ENCODE results near the gene JDP2. TPM values are rescaled to one million over a fixed set of nuclear protein-coding genes. Genes with fewer than 3 reads are reported as not detected.
A peak's percentile ranks its signal among the peaks of the same experiment; 100 is the strongest.

Gene JDP2
- total RNA-seq, 1 experiment from 2014 or later: 11.2 TPM

DNA sequence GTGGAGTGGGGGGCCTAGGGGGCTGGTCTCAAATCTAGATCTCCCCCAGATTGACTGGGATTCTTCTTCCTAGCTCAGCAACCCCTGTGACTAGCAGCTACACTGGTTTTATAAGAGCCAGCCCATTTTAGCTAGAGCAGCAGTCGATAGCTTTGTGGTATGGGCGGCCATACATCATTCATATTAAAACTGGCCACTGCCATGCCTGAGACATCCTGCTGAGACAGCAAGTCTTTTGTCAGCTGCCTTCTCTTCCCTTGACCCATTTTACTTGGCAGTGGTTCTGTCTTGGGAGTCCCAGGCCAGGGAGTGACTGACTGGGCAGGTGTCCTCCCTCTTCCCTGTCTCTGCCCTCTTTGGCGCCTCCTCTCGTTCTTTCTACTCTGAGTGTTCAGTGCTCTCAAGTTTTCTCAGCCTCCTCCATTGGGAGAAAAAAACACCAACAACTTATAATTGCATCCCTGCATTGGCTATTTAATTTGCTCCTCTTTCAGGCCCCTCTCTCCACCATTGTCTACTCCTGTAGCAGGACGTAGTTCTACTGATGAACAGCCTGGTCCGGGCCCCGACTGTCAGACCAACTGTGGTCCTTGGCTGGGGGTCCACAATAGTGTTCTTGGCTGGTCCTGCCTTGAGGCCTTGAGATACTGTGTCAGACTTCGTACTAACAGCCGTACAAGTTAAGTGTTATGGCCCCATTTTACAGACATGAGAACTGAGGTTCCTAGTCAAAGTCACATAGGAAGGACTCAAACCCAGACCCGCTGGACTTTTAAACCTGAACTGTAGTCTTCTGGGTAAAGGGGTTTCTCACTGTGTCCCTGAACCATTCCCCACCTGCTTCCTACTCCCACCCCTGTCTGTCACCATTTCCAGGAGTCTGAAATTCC, 18.3 kb upstream of the JDP2 start:
- DNase-seq (ENCODE audit: low read depth): no peak

- no peak for DNase-seq (ENCODE audit: low read depth)
Observed at GRCh38 chr14:75411214-75411540, 16.6 kb upstream of the JDP2 start.

GRCh38 chr14:75413013-75413412, 14.8 kb upstream of the JDP2 start:
- no peak for DNase-seq (ENCODE audit: low read depth)

GRCh38 chr14:75417674-75418073, 10.1 kb upstream of the JDP2 start:
- DNase-seq (ENCODE audit: low read depth): no peak

- DNase-seq (ENCODE audit: low read depth): no peak
Observed at GRCh38 chr14:75418850-75419768, 8.7 kb upstream of the JDP2 start.

- peak; percentile 72 for DNase-seq (ENCODE audit: low read depth)
Observed at GRCh38 chr14:75422169-75422568, 5.7 kb upstream of the JDP2 start.

GRCh38 chr14:75424496-75424895, 3.3 kb upstream of the JDP2 start:
- DNase-seq (ENCODE audit: low read depth): no peak

- DNase-seq (ENCODE audit: low read depth): no peak
Observed at GRCh38 chr14:75425446-75425845, 2.4 kb upstream of the JDP2 start.

- DNase-seq (ENCODE audit: low read depth): no peak
Observed at GRCh38 chr14:75426332-75427125, 1.3 kb upstream of the JDP2 start.

- no peak for DNase-seq (ENCODE audit: low read depth)
Observed at GRCh38 chr14:75427126-75427481, 718 bp upstream of the JDP2 start.

GRCh38 chr14:75428230-75429104, 645 bp downstream of the JDP2 start:
- DNase-seq (ENCODE audit: low read depth): peak; percentile 36

- no peak for DNase-seq (ENCODE audit: low read depth)
Observed at GRCh38 chr14:75429562-75429961, 1.7 kb downstream of the JDP2 start.

- DNase-seq (ENCODE audit: low read depth): no peak
Observed at GRCh38 chr14:75430116-75430515, 2.3 kb downstream of the JDP2 start.

DNA sequence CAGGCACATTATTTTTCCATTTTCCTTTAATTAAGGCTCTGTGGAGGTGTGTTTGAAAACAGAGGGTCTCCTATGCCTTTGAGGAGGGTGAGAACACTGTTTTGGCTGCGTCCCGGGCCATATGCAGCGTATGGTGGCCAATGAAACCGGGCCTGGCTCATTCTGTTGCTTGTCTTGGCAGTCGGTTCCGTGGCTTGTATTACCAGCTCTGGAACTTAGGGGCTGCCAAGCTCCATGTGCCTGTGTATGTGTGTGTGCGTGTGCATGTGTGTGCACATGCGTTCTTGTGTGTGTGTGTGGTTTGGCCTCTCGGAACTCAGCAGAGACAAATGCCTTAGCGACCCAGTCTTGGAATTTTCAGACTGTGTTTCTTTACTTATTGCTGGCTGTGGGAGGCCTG, 2.7 kb downstream of the JDP2 start:
- no peak for DNase-seq (ENCODE audit: low read depth)

GRCh38 chr14:75430976-75431375, 3.2 kb downstream of the JDP2 start:
- no peak for DNase-seq (ENCODE audit: low read depth)

- DNase-seq (ENCODE audit: low read depth): no peak
Observed at GRCh38 chr14:75431827-75432226, 4.0 kb downstream of the JDP2 start.

- DNase-seq (ENCODE audit: low read depth): no peak
Observed at GRCh38 chr14:75432411-75432810, 4.6 kb downstream of the JDP2 start.

DNA sequence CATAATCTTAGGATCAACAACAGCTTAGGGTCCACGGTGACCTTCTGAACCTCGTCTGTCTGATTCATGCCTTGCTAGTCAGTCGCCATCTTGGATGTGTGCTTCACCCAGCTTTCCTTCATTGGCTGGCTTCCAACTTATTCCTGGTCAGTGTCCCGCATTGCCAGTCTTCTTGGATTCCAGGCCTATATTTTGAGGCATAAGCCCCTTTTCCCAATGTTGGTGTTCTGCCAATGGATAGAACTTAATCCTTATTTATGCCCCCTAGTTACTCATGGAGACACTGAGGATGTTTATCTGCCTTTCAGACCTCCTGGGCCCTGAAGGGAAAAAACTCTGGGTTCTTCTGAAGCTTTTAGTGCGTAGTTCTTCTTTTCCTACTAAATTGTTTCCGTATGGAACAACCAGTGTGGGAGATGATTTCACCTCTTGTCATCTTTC, 5.8 kb downstream of the JDP2 start:
- no peak for DNase-seq (ENCODE audit: low read depth)

GRCh38 chr14:75434138-75434889, 6.5 kb downstream of the JDP2 start:
- DNase-seq (ENCODE audit: low read depth): no peak

DNA sequence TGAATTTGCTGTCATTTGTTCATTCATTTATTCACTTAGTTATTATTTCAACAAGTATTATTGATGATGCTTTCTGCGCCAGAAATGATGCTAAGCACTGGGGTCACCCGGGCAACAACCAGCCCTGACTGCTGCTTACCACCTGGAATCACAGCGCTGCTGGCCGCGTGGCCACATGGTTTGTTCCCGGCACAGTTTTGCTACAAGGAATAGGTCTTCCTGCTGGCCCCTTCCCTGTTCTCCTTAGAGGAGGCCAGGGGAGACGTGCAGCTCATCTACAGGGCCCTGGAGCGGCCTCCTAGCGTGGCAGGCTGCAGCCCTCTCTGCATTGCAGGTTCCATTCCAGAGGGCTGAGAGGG, 7.0 kb downstream of the JDP2 start:
- no peak for DNase-seq (ENCODE audit: low read depth)
